ENCODE results near the gene RHBDD3. TPM values are rescaled to one million over a fixed set of nuclear protein-coding genes. Genes with fewer than 3 reads are reported as not detected.

Gene RHBDD3
- total and polyA plus RNA-seq, 2 of the 8 experiments (the other 6 are each of a cell fraction or from before 2014, with no cell fraction given), result 72.1 to 117 TPM

DNA sequence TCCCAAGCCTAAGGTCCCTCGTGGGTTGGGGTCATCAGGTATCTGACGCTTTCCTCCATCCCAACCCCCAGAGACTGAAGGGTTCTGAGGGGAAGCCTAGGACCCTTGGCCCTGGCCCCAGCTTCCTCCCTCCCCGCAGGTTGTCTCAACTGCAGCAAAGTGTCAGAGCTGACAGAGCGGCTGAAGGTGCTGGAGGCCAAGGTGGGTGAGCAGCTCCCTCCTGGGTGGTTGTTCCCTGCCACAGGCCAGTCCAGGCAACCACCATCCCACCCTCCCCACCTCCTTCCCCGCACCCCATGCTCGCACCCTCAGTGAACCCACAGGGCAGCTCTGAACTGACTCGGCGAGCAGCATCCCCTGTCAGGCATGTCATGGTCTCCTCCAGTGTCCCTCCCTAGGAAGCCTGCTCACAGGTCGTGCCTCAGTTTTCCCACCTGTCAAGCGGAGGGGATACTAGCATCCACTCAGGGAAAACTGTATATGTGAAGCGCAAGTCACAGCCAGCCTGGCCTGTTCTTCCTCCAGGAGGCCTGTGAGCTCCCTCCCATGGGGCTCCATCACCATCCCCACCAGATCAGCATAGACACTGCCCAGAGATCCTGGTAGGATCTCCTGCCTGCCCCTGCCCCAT, 41.3 kb downstream of the RHBDD3 start (continued):
- no peak for TF ChIP-seq SAP30 (IDR thresholded peaks at IDR 0.05; ENCODE audit: insufficient read depth, insufficient replicate concordance, low read length)
